H1 (cell line): ENCODE data around the gene TMEM181. TPM values are rescaled to one million over a fixed set of nuclear protein-coding genes. Genes with fewer than 3 reads are reported as not detected.
A peak's percentile ranks its signal among the peaks of the same experiment; 100 is the strongest.

Experiments
- CTCF ChIA-PET: fragments of 300-600 bp; sonication (Branson Sonifier 250); formaldehyde crosslinking; loops from one replicate; lab custom pipeline; 2021; ENCODE audit not compliant: partially characterized antibody; lab: Charles Lee
- POLR2A ChIA-PET: fragments of 300-600 bp; sonication (Branson Sonifier 250); formaldehyde crosslinking; loops from one replicate; lab custom pipeline; 2021; ENCODE audit warnings: inconsistent platforms; ENCODE audit not compliant: partially characterized antibody; lab: Charles Lee
- DNase-seq, 2 experiments: peaks; one replicate each; pipeline versions ENCODE4 v3.0.0 to v3.0.0-alpha.2; 2010 to 2022; ENCODE audit warnings: low spot score in 2 of 2, low read depth in 1 of 2, mixed read lengths in 1 of 2
- FAIRE-seq: peaks from 2 replicates; lab custom pipeline; 2011; peaks lifted over from hg19 to GRCh38; lab: Jason Lieb, UNC
- H2AFZ ChIP-seq: 2 replicates; pipeline ENCODE4 v1.8.1; 2012; ENCODE audit warnings: low read length, inconsistent platforms
- H2AK5ac ChIP-seq: 2 replicates; pipeline ENCODE4 v1.6.1; 2013; ENCODE audit warnings: low read depth, low read length
- H2BK120ac ChIP-seq: replicated peaks from 2 replicates; pipeline ENCODE3; 2013; ENCODE audit warnings: low read depth, low read length, inconsistent platforms
- H2BK12ac ChIP-seq: 2 replicates; pipeline ENCODE4 v1.6.1; 2013; ENCODE audit warnings: low read depth, low read length
- H2BK15ac ChIP-seq: 2 replicates; pipeline ENCODE4 v1.6.1; 2013; ENCODE audit warnings: low read length
- H2BK20ac ChIP-seq: 2 replicates; pipeline ENCODE4 v1.6.1; 2013; ENCODE audit warnings: low read length
- H2BK5ac ChIP-seq: 2 replicates; pipeline ENCODE4 v1.6.1; 2013; ENCODE audit warnings: low read depth, low read length
- H3K14ac ChIP-seq: 2 replicates; pipeline ENCODE4 v1.6.1; 2013; ENCODE audit warnings: inconsistent platforms; ENCODE audit not compliant: insufficient read length
- H3K18ac ChIP-seq: 2 replicates; pipeline ENCODE4 v1.6.1; 2013; ENCODE audit warnings: low read length; ENCODE audit errors: extremely low read depth
- H3K23ac ChIP-seq: 2 replicates; pipeline ENCODE4 v1.6.1; 2013; ENCODE audit warnings: inconsistent platforms; ENCODE audit not compliant: insufficient read length
- H3K23me2 ChIP-seq: 2 replicates; pipeline ENCODE4 v1.6.1; 2013; ENCODE audit warnings: low read depth, low read length
- H3K27ac ChIP-seq: 2 replicates; pipeline ENCODE4 v1.6.1; 2011; ENCODE audit warnings: low read depth, low read length, inconsistent platforms
- H3K27me3 ChIP-seq, 4 experiments: replicated peaks in 1 of 4; 1 replicate in 1 of 4; 2 replicates in 3 of 4; pipeline versions ENCODE4 v1.6.1 to v1.8.1; 2011 to 2013; ENCODE audit warnings: low read length in 3 of 4, mild to moderate bottlenecking in 3 of 4, inconsistent platforms in 2 of 4, mixed read lengths in 2 of 4, moderate library complexity in 1 of 4; ENCODE audit not compliant: control insufficient read depth in 3 of 4, insufficient read depth in 3 of 4; ENCODE audit errors: extremely low read depth in 1 of 4
- H3K36me3 ChIP-seq, 4 experiments: 2 replicates each; pipeline versions ENCODE4 v1.6.1 to v1.8.1; 2011 to 2013; ENCODE audit warnings: mild to moderate bottlenecking in 4 of 4, low read length in 3 of 4, moderate library complexity in 2 of 4, control low read depth in 1 of 4, inconsistent platforms in 1 of 4; ENCODE audit not compliant: insufficient read depth in 4 of 4, control insufficient read depth in 2 of 4
- H3K4ac ChIP-seq: replicated peaks from 2 replicates; pipeline ENCODE3; 2013; ENCODE audit warnings: low read length, low read depth, mixed read lengths, inconsistent platforms; ENCODE audit not compliant: insufficient read length
- H3K4me1 ChIP-seq, 4 experiments: replicated peaks in 1 of 4; 1 replicate in 1 of 4; 2 replicates in 3 of 4; pipeline versions ENCODE4 v1.6.1 to v1.8.1; 2011 to 2013; ENCODE audit warnings: low read length in 3 of 4, inconsistent platforms in 2 of 4, mixed read lengths in 1 of 4; ENCODE audit not compliant: insufficient read depth in 4 of 4, control insufficient read depth in 3 of 4
- H3K4me2 ChIP-seq, 2 experiments: 2 replicates each; pipeline versions ENCODE4 v1.6.1 to v1.8.1; 2011 to 2013; ENCODE audit warnings: low read depth in 2 of 2, low read length in 2 of 2, control low read depth in 1 of 2, inconsistent platforms in 1 of 2, mild to moderate bottlenecking in 1 of 2; ENCODE audit not compliant: insufficient read depth in 1 of 2
- H3K4me3 ChIP-seq, 4 experiments: fragments of 200-600, 300-600 bp in 1 of 4; sonication (generic), shearing (Covaris generic), sonication (Bioruptor Twin) in 1 of 4; 2 replicates each; pipeline versions ENCODE4 v1.5.1 to v1.8.1; 2011 to 2016; ENCODE audit warnings: low read length in 4 of 4, low read depth in 3 of 4, control low read depth in 2 of 4, inconsistent platforms in 2 of 4, mild to moderate bottlenecking in 2 of 4, mixed read lengths in 1 of 4, moderate library complexity in 1 of 4; ENCODE audit not compliant: insufficient read depth in 2 of 4; ENCODE audit errors: extremely low read depth in 1 of 4
- H3K56ac ChIP-seq: replicated peaks from 2 replicates; pipeline ENCODE3; 2013; ENCODE audit warnings: low read depth, mild to moderate bottlenecking, mixed read lengths, low read length, inconsistent platforms; ENCODE audit not compliant: insufficient read length
- H3K79me1 ChIP-seq: 2 replicates; pipeline ENCODE4 v1.6.1; 2013; ENCODE audit warnings: low read depth, low read length, control low read depth
- H3K79me2 ChIP-seq, 2 experiments: 2 replicates each; pipeline versions ENCODE4 v1.6.1 to v1.8.1; 2012 to 2013; ENCODE audit warnings: low read length in 2 of 2, mild to moderate bottlenecking in 2 of 2, inconsistent platforms in 1 of 2; ENCODE audit not compliant: insufficient read depth in 2 of 2, control insufficient read depth in 1 of 2
- H3K9ac ChIP-seq, 4 experiments: replicated peaks in 1 of 4; 1 replicate in 1 of 4; 2 replicates in 3 of 4; pipeline versions ENCODE4 v1.6.1 to v1.8.1; 2011 to 2013; ENCODE audit warnings: low read depth in 3 of 4, low read length in 3 of 4, control low read depth in 2 of 4, mild to moderate bottlenecking in 2 of 4, moderate library complexity in 2 of 4, inconsistent platforms in 1 of 4; ENCODE audit errors: extremely low read depth in 1 of 4
- H3K9me3 ChIP-seq, 2 experiments: 2 replicates each; pipeline versions ENCODE4 v1.6.1 to v1.8.1; 2012 to 2013; ENCODE audit warnings: mild to moderate bottlenecking in 2 of 2, moderate library complexity in 2 of 2, control low read depth in 1 of 2, inconsistent platforms in 1 of 2, low read depth in 1 of 2, low read length in 1 of 2, mixed read lengths in 1 of 2; ENCODE audit not compliant: insufficient read depth in 2 of 2
- H4K20me1 ChIP-seq, 2 experiments: replicated peaks in 1 of 2; 2 replicates each; pipeline versions ENCODE3 to v1.8.1; 2011 to 2013; ENCODE audit warnings: inconsistent platforms in 2 of 2, low read length in 2 of 2, mild to moderate bottlenecking in 1 of 2; ENCODE audit not compliant: insufficient read depth in 2 of 2, control insufficient read depth in 1 of 2
- H4K5ac ChIP-seq: 2 replicates; pipeline ENCODE4 v1.6.1; 2013; ENCODE audit warnings: low read length, low read depth, mixed read lengths, inconsistent platforms; ENCODE audit not compliant: insufficient read length
- H4K8ac ChIP-seq: 2 replicates; pipeline ENCODE4 v1.8.0; 2013; ENCODE audit warnings: mild to moderate bottlenecking, moderate library complexity, low read length, inconsistent platforms; ENCODE audit not compliant: insufficient read depth; ENCODE audit errors: extremely low read depth
- H4K91ac ChIP-seq: replicated peaks from 2 replicates; pipeline ENCODE3; 2013; ENCODE audit warnings: low read length, mixed read lengths, inconsistent platforms; ENCODE audit not compliant: insufficient read length
- CREB1 ChIP-seq: IDR thresholded peaks from 2 replicates; pipeline ENCODE4 v1.6.1; 2012; ENCODE audit warnings: inconsistent platforms
- HDAC6 ChIP-seq: IDR thresholded peaks from one replicate; pipeline ENCODE4 v1.7.1; 2012; ENCODE audit warnings: low read depth, mild to moderate bottlenecking, inconsistent platforms, low read length, moderate library complexity
- KDM1A ChIP-seq: fragments of 200-600, 300-600 bp; sonication (generic); IDR thresholded peaks from 2 replicates; pipeline ENCODE4 v1.7.1; 2016; ENCODE audit warnings: mild to moderate bottlenecking, low read length, borderline replicate concordance
- POLR2AphosphoS5 ChIP-seq: IDR thresholded peaks from 2 replicates; pipeline ENCODE4 v1.6.1; 2011; ENCODE audit warnings: low read depth, low read length
- SRF ChIP-seq: IDR thresholded peaks from 2 replicates; pipeline ENCODE4 v1.6.1; 2011; ENCODE audit warnings: mild to moderate bottlenecking, low read depth, low read length, moderate library complexity
- WGBS, 2 experiments: shearing (Covaris generic) in 1 of 2; methylation state at CpG; one replicate each; pipeline versions ENCODE4 v1.1.6 to v1.1.7; 2013 to 2015; ENCODE audit warnings: low lambda C conversion rate in 2 of 2, mixed read lengths in 2 of 2, inconsistent platforms in 1 of 2, low coverage in 1 of 2, missing lambda C conversion rate in 1 of 2; ENCODE audit not compliant: insufficient replicate concordance in 2 of 2, insufficient coverage in 1 of 2, insufficient read length in 1 of 2; ENCODE audit errors: extremely low coverage in 1 of 2, missing lambda C conversion rate in 1 of 2; 5-methylcytosine and 5-hydroxymethylcytosine counted together
- long read RNA-seq, 2 experiments: library from RNA in 1 of 2; library from capped mRNA in 1 of 2; stranded (forward); transcript quantifications; one replicate each; pipeline ENCODE4 v2.0.0, GENCODE V29; 2021; ENCODE audit warnings: inconsistent platforms in 1 of 2
- polyA minus RNA-seq, 3 experiments: library from RNA; depleted of rRNA, polyadenylated mRNA; stranded (reverse); fragments of >200 nt; gene quantifications; 1 replicate in 2 of 3; 2 replicates in 1 of 3; pipeline ENCODE4 v1.2.3, GENCODE V29; 2011
- polyA plus RNA-seq, 7 experiments: library from polyadenylated mRNA; depleted of rRNA in 3 of 7; stranded (reverse) in 5 of 7; unstranded in 2 of 7; fragments of >200 nt in 5 of 7; fragments of 200-250 nt in 2 of 7; gene quantifications; 1 replicate in 5 of 7; 2 replicates in 1 of 7; 4 replicates in 1 of 7; pipeline versions ENCODE4 v1.2.1 to v1.2.3, GENCODE V29; 2011 to 2013; ENCODE audit warnings: missing spikeins in 2 of 7, mixed read lengths in 2 of 7
- total RNA-seq: library from RNA; stranded (reverse); fragmentation: NEBNext Ultra II Directional; extraction: Animal tissue kit (Norgen Biotek cat#: 25700); gene quantifications from 2 replicates; pipeline ENCODE4 v1.2.1, GENCODE V29; 2021

TMEM181 gene, protein sequence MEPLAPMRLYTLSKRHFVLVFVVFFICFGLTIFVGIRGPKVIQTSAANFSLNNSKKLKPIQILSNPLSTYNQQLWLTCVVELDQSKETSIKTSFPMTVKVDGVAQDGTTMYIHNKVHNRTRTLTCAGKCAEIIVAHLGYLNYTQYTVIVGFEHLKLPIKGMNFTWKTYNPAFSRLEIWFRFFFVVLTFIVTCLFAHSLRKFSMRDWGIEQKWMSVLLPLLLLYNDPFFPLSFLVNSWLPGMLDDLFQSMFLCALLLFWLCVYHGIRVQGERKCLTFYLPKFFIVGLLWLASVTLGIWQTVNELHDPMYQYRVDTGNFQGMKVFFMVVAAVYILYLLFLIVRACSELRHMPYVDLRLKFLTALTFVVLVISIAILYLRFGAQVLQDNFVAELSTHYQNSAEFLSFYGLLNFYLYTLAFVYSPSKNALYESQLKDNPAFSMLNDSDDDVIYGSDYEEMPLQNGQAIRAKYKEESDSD
- total RNA-seq (18.2 and 19.0 TPM in 2 replicates), polyA plus RNA-seq (2011; rRNA removed) (7.3 and 8.6 TPM in 2 replicates), polyA minus RNA-seq (2011; rRNA and poly(A)+ RNA removed) (15.0 and 16.7 TPM in 2 replicates)
- polyA plus RNA-seq (2011; cell fraction: cytosol; rRNA removed) = 11.3 TPM
- 10.5 TPM for polyA plus RNA-seq (2011; cell fraction: nucleus; rRNA removed)
- polyA plus RNA-seq (2012, experiment 1 of 2) = 9.2 to 13.3 TPM (median 11.6 TPM) in 4 replicates
- polyA plus RNA-seq (2012, experiment 2 of 2) = 1.0 TPM
- polyA plus RNA-seq (2013, experiment 1 of 2) = 13.3 TPM
- polyA plus RNA-seq (2013, experiment 2 of 2) = 13.7 TPM
- 9.5 TPM for polyA minus RNA-seq (2011; cell fraction: cytosol; rRNA and poly(A)+ RNA removed)
- polyA minus RNA-seq (2011; cell fraction: nucleus; rRNA and poly(A)+ RNA removed) = 15.6 TPM
- long read RNA-seq, experiment 1, partial matches to known transcripts = 7 of 9 reads
- long read RNA-seq, experiment 1, other reads (novel, unspliced or antisense) = 2 of 9 reads
- long read RNA-seq, experiment 2, partial matches to known transcripts = 0 of 1 reads
- long read RNA-seq, experiment 2, other reads (novel, unspliced or antisense) = 1 of 1 reads

- H3K9me3 ChIP-seq = no peaks in the 10 kb centered on the region
- H2BK15ac ChIP-seq = no peak within 1 kb of the TSS
- H2AK5ac ChIP-seq = no peak within 1 kb of the TSS
- H3K4me1 ChIP-seq = peaks cover 5 to 9% (median 8%) of the 10 kb centered on the region in 4 experiments; a peak in 6 of 7 replicates
- H3K23ac ChIP-seq = no peak within 1 kb of the TSS
- no peak within 1 kb of the TSS for H2BK20ac ChIP-seq
- ChIA-PET CTCF (interaction anchor here (1.5 kb wide), 1 partner anchor 44 kb away, joined by 5 read pairs; no protein-coding TSS in a partner anchor), POLR2A (interaction anchor here (0.9 to 3.1 kb wide), 6 partner anchors 10 to 77 kb away, joined by 3 to 19 read pairs (median 4); no protein-coding TSS in a partner anchor)
- no peaks in the 10 kb centered on the region for H3K27me3 ChIP-seq
- no peak within 1 kb of the TSS for H3K56ac ChIP-seq
- H2AFZ ChIP-seq = peak within 1 kb of the TSS; percentile 55
- peak within 1 kb of the TSS; percentile 56 for H2BK5ac ChIP-seq
- FAIRE-seq (no peak), DNase-seq (peak in 1 of 2 experiments; percentile 88)
- H4K5ac ChIP-seq = peak within 1 kb of the TSS; percentile 69
- H3K79me2 ChIP-seq = peaks cover 7 to 45% of the 10 kb centered on the region in 2 experiments; a peak in 3 of 4 replicates
- peak within 1 kb of the TSS; percentile 56 to 92 (median 80) for H3K9ac ChIP-seq
- H3K23me2 ChIP-seq = peaks cover 3% of the 10 kb centered on the region; the same call in 1 of the 2 replicates
- WGBS, 2 experiments = 1% methylated on average over 90 of the region's 120 CpGs; no CpG with 5 or more reads in 1 of the 2 experiments
- H3K14ac ChIP-seq = no peak within 1 kb of the TSS
- H4K20me1 ChIP-seq = peaks cover 16 to 22% of the 10 kb centered on the region in 2 experiments
- H2BK120ac ChIP-seq = no peak within 1 kb of the TSS
- peak within 1 kb of the TSS; percentile 58 to 95 (median 66) for H3K4me3 ChIP-seq
- H4K91ac ChIP-seq = no peak within 1 kb of the TSS
- H3K36me3 ChIP-seq = no peaks in the 10 kb centered on the region
- H2BK12ac ChIP-seq = no peak within 1 kb of the TSS
- H3K18ac ChIP-seq = peak within 1 kb of the TSS; percentile 66; the same call in 1 of the 2 replicates
- H3K4me2 ChIP-seq = peak within 1 kb of the TSS; percentile 80 to 83
- H3K79me1 ChIP-seq = peaks cover 24% of the 10 kb centered on the region
- H3K4ac ChIP-seq = peak within 1 kb of the TSS; percentile 74
- peak within 1 kb of the TSS; percentile 70; the same call in 1 of the 2 replicates for H3K27ac ChIP-seq
- H4K8ac ChIP-seq = peak within 1 kb of the TSS; percentile 97
- TF ChIP-seq KDM1A (no peak), POLR2AphosphoS5 (peak; percentile 37; the same call in 1 of the 2 replicates), SRF (peak; percentile 54; the same call in 1 of the 2 replicates), CREB1 (peak; percentile 97), HDAC6 (no peak)
These were observed at the start of gene TMEM181 for GRCh38 chr6:158559895-158560835. TMEM181 (plus strand) TSS chr6:158560091; CDS start chr6:158560225, 134 bp downstream.
